Panc1 (cell line): ENCODE results near the gene KIF1C. TPM values are rescaled to one million over a fixed set of nuclear protein-coding genes. Genes with fewer than 3 reads are reported as not detected.

Experiments used
- ATAC-seq: fragments of 200-7000 bp; cut with Tn5 transposase; 2 replicates; pipeline ENCODE4 v1.9.1; 2020; ENCODE audit warnings: mild to moderate bottlenecking, moderate library complexity
- BruUV-seq: library from RNA; stranded (reverse); fragments of 400-500 nt; replicated peaks from 2 replicates; lab custom pipeline; 2021; lab: Mats Ljungman, UMichigan
- CTCF ChIA-PET: fragments of 300-600 bp; sonication (Branson Sonifier 250); formaldehyde crosslinking; loops from one replicate; lab custom pipeline; 2022; ENCODE audit warnings: antibody characterized with exemption; lab: Charles Lee
- POLR2A ChIA-PET: fragments of 300-600 bp; sonication (Branson Sonifier 250); formaldehyde crosslinking; loops from one replicate; lab custom pipeline; 2022; ENCODE audit warnings: antibody characterized with exemption; lab: Charles Lee
- DNase-seq: peaks from one replicate; pipeline ENCODE4 v3.0.0-alpha.2; 2010; ENCODE audit warnings: low read depth, low spot score
- H3K27ac ChIP-seq: 2 replicates; pipeline ENCODE4 v1.5.1; 2011; ENCODE audit warnings: mild to moderate bottlenecking, low read length, inconsistent platforms
- H3K27me3 ChIP-seq: fragments of 200-500 bp; sonication (Bioruptor generic); 2 replicates; pipeline ENCODE4 v1.6.0; 2014; ENCODE audit warnings: low read length, inconsistent platforms; ENCODE audit not compliant: control insufficient read depth, insufficient read depth
- H3K36me3 ChIP-seq: fragments of 200-500 bp; sonication (Bioruptor generic); 2 replicates; pipeline ENCODE4 v1.5.1; 2014; ENCODE audit warnings: inconsistent platforms, mild to moderate bottlenecking, low read length, moderate library complexity; ENCODE audit not compliant: control insufficient read depth, insufficient read depth
- H3K4me1 ChIP-seq: 2 replicates; pipeline ENCODE4 v1.5.1; 2011; ENCODE audit warnings: inconsistent platforms, mild to moderate bottlenecking, low read length, moderate library complexity; ENCODE audit not compliant: control insufficient read depth, insufficient read depth
- H3K4me3 ChIP-seq, 2 experiments: 2 replicates each; pipeline ENCODE4 v1.5.1; 2011 to 2012; ENCODE audit warnings: low read depth in 2 of 2, low read length in 2 of 2, mild to moderate bottlenecking in 2 of 2, inconsistent platforms in 1 of 2, moderate library complexity in 1 of 2
- H3K9me3 ChIP-seq: fragments of 200-500 bp; sonication (Bioruptor generic); 2 replicates; pipeline ENCODE4 v1.5.1; 2014; ENCODE audit warnings: low read depth, mild to moderate bottlenecking, inconsistent platforms, low read length, moderate library complexity; ENCODE audit not compliant: control insufficient read depth, insufficient read depth
- CTCF ChIP-seq: fragments of 450-650 bp; IDR thresholded peaks from 2 replicates; pipeline ENCODE4 v1.5.1; 2017; ENCODE audit warnings: mild to moderate bottlenecking
- POLR2AphosphoS5 ChIP-seq: IDR thresholded peaks from 2 replicates; pipeline ENCODE4 v1.6.1; 2012; ENCODE audit warnings: mild to moderate bottlenecking, low read depth, low read length, moderate library complexity
- SIN3A ChIP-seq: IDR thresholded peaks from 2 replicates; pipeline ENCODE4 v1.6.1; 2012; ENCODE audit warnings: low read depth, mild to moderate bottlenecking, low read length, moderate library complexity, borderline replicate concordance; ENCODE audit not compliant: insufficient read depth
- TCF7L2 ChIP-seq: IDR thresholded peaks from 2 replicates; pipeline ENCODE4 v1.6.1; 2011; ENCODE audit warnings: mild to moderate bottlenecking, low read depth, low read length, inconsistent platforms
- in situ Hi-C: cut with HindIII; loops from 2 replicates; pipeline ENCODE4 v1.10.0; 2016; ENCODE audit warnings: low sequenced_read_pairs, low pct_unique_long_range_greater_than_20kb
- intact Hi-C: fragments of 100-400 bp; cut with micrococcal nuclease; formaldehyde crosslinking; loops from one replicate; pipeline ENCODE4 v1.10.0; 2022; ENCODE audit not compliant: unreplicated experiment
- total RNA-seq: library from RNA; stranded (reverse); gene quantifications from one replicate; pipeline ENCODE4 v1.2.1, GENCODE V29; 2021; ENCODE audit not compliant: unreplicated experiment
- TF ChIP-seq, protein P1 (sequence below), 2 experiments: IDR thresholded peaks; 2 replicates each; pipeline ENCODE4 v1.6.1; 2011 to 2012; ENCODE audit warnings: low read depth in 2 of 2, control low read depth in 1 of 2, low read length in 1 of 2, mild to moderate bottlenecking in 1 of 2, moderate library complexity in 1 of 2; ENCODE audit not compliant: insufficient read depth in 1 of 2

Gene KIF1C
- total RNA-seq, 1 experiment from 2014 or later: 117 TPM

GRCh38 chr17:5034063-5034462 is 36.3 kb downstream of the KIF1C start:
- in situ Hi-C loops (no loop called here), intact Hi-C loops (no loop called here)
- DNase-seq (no peak), ATAC-seq (no peak)
- POLR2A ChIA-PET: no interaction called here
- Histone ChIP-seq H3K4me1 (no peaks in the 10 kb centered on the region), H3K27me3 (no peaks in the 10 kb centered on the region), H3K27ac (no peak overlapping the region), H3K36me3 (no peaks in the 10 kb centered on the region), H3K4me3 (no peak overlapping the region), H3K9me3 (no peaks in the 10 kb centered on the region)
- TF ChIP-seq CTCF (no peak), POLR2AphosphoS5 (no peak), SIN3A (no peak), TCF7L2 (no peak)
- TF ChIP-seq, protein P1, sequence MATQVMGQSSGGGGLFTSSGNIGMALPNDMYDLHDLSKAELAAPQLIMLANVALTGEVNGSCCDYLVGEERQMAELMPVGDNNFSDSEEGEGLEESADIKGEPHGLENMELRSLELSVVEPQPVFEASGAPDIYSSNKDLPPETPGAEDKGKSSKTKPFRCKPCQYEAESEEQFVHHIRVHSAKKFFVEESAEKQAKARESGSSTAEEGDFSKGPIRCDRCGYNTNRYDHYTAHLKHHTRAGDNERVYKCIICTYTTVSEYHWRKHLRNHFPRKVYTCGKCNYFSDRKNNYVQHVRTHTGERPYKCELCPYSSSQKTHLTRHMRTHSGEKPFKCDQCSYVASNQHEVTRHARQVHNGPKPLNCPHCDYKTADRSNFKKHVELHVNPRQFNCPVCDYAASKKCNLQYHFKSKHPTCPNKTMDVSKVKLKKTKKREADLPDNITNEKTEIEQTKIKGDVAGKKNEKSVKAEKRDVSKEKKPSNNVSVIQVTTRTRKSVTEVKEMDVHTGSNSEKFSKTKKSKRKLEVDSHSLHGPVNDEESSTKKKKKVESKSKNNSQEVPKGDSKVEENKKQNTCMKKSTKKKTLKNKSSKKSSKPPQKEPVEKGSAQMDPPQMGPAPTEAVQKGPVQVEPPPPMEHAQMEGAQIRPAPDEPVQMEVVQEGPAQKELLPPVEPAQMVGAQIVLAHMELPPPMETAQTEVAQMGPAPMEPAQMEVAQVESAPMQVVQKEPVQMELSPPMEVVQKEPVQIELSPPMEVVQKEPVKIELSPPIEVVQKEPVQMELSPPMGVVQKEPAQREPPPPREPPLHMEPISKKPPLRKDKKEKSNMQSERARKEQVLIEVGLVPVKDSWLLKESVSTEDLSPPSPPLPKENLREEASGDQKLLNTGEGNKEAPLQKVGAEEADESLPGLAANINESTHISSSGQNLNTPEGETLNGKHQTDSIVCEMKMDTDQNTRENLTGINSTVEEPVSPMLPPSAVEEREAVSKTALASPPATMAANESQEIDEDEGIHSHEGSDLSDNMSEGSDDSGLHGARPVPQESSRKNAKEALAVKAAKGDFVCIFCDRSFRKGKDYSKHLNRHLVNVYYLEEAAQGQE (IDR thresholded peaks at IDR 0.05; ENCODE audit: insufficient read depth in 1 of 2, low read depth in 2 of 2, low read length in 1 of 2): no peak
- CTCF ChIA-PET: interaction anchor here (0.5 to 0.7 kb wide), 3 partner anchors 10 to 27 kb away, joined by 3 read pairs; no protein-coding TSS in a partner anchor
- BruUV-seq: no TSS peak

DNA sequence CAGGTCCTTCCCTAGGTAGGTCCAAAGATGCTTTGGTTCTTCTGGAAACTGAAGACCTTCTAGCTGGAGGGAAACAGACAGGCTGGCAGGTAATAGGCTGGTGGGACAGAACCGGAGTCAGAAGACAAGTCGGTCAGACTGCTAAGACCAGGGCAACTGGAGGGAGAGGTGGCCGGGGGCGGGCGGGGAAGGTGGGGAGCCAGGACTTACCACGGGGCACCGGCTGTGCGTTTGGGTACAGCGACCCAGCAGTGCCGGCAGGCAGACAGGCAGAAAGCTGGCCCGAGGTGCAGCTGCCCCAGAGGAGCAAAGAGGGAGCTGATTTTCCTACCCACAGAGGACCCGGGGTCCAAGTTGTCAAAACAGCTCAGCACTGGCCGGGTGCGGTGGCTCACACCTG is 36.9 kb downstream of the KIF1C start:
- CTCF ChIA-PET: interaction anchor here (0.7 kb wide), 2 partner anchors 19 to 27 kb away, joined by 3 read pairs; no protein-coding TSS in a partner anchor
- Histone ChIP-seq H3K27ac (no peak overlapping the region), H3K27me3 (no peaks in the 10 kb centered on the region), H3K4me3 (no peak overlapping the region), H3K4me1 (no peaks in the 10 kb centered on the region), H3K9me3 (no peaks in the 10 kb centered on the region), H3K36me3 (no peaks in the 10 kb centered on the region)
- intact Hi-C loops (no loop called here), in situ Hi-C loops (no loop called here)
- POLR2A ChIA-PET: no interaction called here
- TF ChIP-seq SIN3A: no peak
- TF ChIP-seq, protein P1 (IDR thresholded peaks at IDR 0.05; ENCODE audit: insufficient read depth in 1 of 2, low read depth in 2 of 2, low read length in 1 of 2): no peak
- no peak for TF ChIP-seq CTCF
- TF ChIP-seq POLR2AphosphoS5: no peak
- no peak for TF ChIP-seq TCF7L2
- DNase-seq (no peak), ATAC-seq (no peak)
- no TSS peak for BruUV-seq
